GM15510 (cell line): ENCODE results near the gene STARD13.

Source experiments
- POLR2A ChIP-seq: IDR thresholded peaks from 3 replicates; pipeline ENCODE4 v1.6.1; 2011; ENCODE audit warnings: borderline replicate concordance; ENCODE audit not compliant: insufficient read length; ENCODE audit errors: extremely low read depth

The STARD13 gene

GRCh38 chr13:33072759-33073158, 212.8 kb downstream of the STARD13 start:
- no peak for TF ChIP-seq POLR2A

GRCh38 chr13:33072282-33072681, 213.3 kb downstream of the STARD13 start:
- TF ChIP-seq POLR2A = no peak

- TF ChIP-seq POLR2A = no peak
These were observed 214.8 kb downstream of the STARD13 start for GRCh38 chr13:33070713-33071112.

- no peak for TF ChIP-seq POLR2A
These were observed 216.2 kb downstream of the STARD13 start for GRCh38 chr13:33069365-33069764.

GRCh38 chr13:33066329-33066728, 219.2 kb downstream of the STARD13 start:
- TF ChIP-seq POLR2A = no peak

- TF ChIP-seq POLR2A = no peak
These were observed 224.7 kb downstream of the STARD13 start for GRCh38 chr13:33060815-33061214.

GRCh38 chr13:33058776-33059327, 226.7 kb downstream of the STARD13 start:
- TF ChIP-seq POLR2A = no peak

- no peak for TF ChIP-seq POLR2A
These were observed 228.4 kb downstream of the STARD13 start for GRCh38 chr13:33057019-33057780.

- no peak for TF ChIP-seq POLR2A
These were observed 232.0 kb downstream of the STARD13 start for GRCh38 chr13:33053397-33054066.
